GM12891 (cell line): ENCODE data around the gene TMEM150B.

Experiments
- POLR2A ChIP-seq: IDR thresholded peaks from 2 replicates; pipeline ENCODE4 v1.6.1; 2011; ENCODE audit warnings: low read depth, low read length, control low read depth
- POLR2AphosphoS5 ChIP-seq: IDR thresholded peaks from 2 replicates; pipeline ENCODE4 v1.6.1; 2011; ENCODE audit warnings: low read depth, low read length, control low read depth
- SPI1 ChIP-seq: IDR thresholded peaks from 2 replicates; pipeline ENCODE4 v1.6.1; 2011; ENCODE audit warnings: low read depth, low read length, control low read depth
- TAF1 ChIP-seq: IDR thresholded peaks from 2 replicates; pipeline ENCODE4 v1.6.1; 2011; ENCODE audit warnings: low read depth, low read length, control low read depth

DNA sequence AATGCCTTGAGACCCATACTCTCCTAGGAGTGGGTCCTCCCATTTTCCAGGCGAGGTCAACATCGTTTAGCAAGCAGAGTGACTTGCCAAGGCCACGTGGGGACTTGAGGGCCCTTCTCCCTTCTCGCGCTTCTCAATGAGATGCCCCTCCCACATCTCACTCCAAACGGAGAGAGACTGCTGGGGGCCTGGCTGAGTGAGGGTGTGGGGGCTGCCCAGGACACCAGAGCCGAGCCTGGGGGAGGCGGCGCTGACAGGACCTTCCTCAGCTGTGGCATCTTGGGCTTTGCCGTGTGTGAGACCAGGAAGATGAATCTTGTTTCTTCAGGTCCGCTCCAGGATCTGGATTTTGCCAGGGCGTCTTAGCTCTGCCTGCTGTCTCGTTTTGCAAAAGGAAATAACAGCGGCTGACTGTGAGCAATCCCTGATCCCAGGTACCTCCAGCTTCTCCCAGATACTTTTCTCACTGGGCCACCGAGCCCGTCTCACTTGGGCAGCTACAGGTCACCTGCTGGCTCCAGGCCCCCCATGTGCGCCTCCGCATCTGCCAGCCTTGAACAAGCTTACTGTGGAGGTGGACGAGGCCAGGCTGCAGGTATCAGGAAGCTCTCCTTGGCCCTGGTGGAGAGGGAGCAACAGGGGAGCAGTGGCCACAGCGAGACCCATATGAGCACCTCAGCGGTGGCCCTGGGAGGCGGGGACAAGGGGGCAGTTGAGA is 23.3 kb upstream of the TMEM150B start:
- TF ChIP-seq TAF1 (no peak), SPI1 (no peak), POLR2A (no peak), POLR2AphosphoS5 (no peak)
